PC-9 (cell line): ENCODE measurements around the gene ONECUT2. TPM values are rescaled to one million over a fixed set of nuclear protein-coding genes. Genes with fewer than 3 reads are reported as not detected.

ENCODE experiments used
- BruUV-seq: library from RNA; stranded (reverse); fragments of 400-500 nt; replicated peaks from 2 replicates; lab custom pipeline; 2021; lab: Mats Ljungman, UMichigan
- CTCF ChIA-PET: fragments of 300-600 bp; sonication (Branson Sonifier 250); formaldehyde crosslinking; loops from one replicate; lab custom pipeline; 2022; ENCODE audit warnings: antibody characterized with exemption; lab: Charles Lee
- POLR2A ChIA-PET: fragments of 300-600 bp; sonication (Branson Sonifier 250); formaldehyde crosslinking; loops from one replicate; lab custom pipeline; 2022; ENCODE audit warnings: antibody characterized with exemption; ENCODE audit not compliant: unreplicated experiment; lab: Charles Lee
- DNase-seq, 2 experiments: peaks; one replicate each; pipeline versions ENCODE4 v3.0.0 to v3.0.0-alpha.2; 2015 to 2022; ENCODE audit warnings: mixed read lengths in 1 of 2
- H2AFZ ChIP-seq: fragments of 200-600 bp; sonication (generic); 2 replicates; pipeline ENCODE4 v1.8.1; 2017; ENCODE audit warnings: antibody characterized with exemption
- H3F3A ChIP-seq: fragments of 200-600 bp; sonication (generic); 2 replicates; pipeline ENCODE4 v1.8.1; 2017; ENCODE audit warnings: antibody characterized with exemption, mild to moderate bottlenecking, low read depth; ENCODE audit not compliant: insufficient read depth
- H3K27ac ChIP-seq: fragments of 200-600 bp; sonication (generic); 2 replicates; pipeline ENCODE4 v1.6.1; 2016; ENCODE audit warnings: mixed run types
- H3K27me3 ChIP-seq: fragments of 200-600 bp; sonication (generic); 2 replicates; pipeline ENCODE4 v1.6.1; 2016; ENCODE audit warnings: low read depth, mixed run types; ENCODE audit not compliant: insufficient read depth
- H3K36me3 ChIP-seq: fragments of 200-600 bp; sonication (generic); 2 replicates; pipeline ENCODE4 v1.6.1; 2016; ENCODE audit warnings: low read depth, mixed run types
- H3K4me1 ChIP-seq: fragments of 200-600 bp; sonication (generic); replicated peaks from 2 replicates; pipeline ENCODE4 v1.6.1; 2016; ENCODE audit warnings: mixed run types; ENCODE audit not compliant: insufficient read depth
- H3K4me2 ChIP-seq: fragments of 200-600 bp; sonication (generic); 2 replicates; pipeline ENCODE4 v1.6.1; 2017; ENCODE audit warnings: mixed run types
- H3K4me3 ChIP-seq: fragments of 200-600 bp; sonication (generic); 2 replicates; pipeline ENCODE4 v1.6.1; 2016; ENCODE audit warnings: mixed run types
- H3K79me2 ChIP-seq: fragments of 200-600 bp; sonication (generic); 2 replicates; pipeline ENCODE4 v1.6.1; 2017; ENCODE audit warnings: low read depth, mixed run types
- H3K9me2 ChIP-seq: fragments of 200-600 bp; sonication (generic); 2 replicates; pipeline ENCODE4 v1.8.1; 2017; ENCODE audit warnings: mild to moderate bottlenecking; ENCODE audit not compliant: insufficient read depth
- H3K9me3 ChIP-seq: fragments of 200-600 bp; sonication (generic); 2 replicates; pipeline ENCODE4 v1.8.1; 2016; ENCODE audit warnings: low read depth; ENCODE audit not compliant: insufficient read depth
- H4K20me1 ChIP-seq: fragments of 200-600 bp; sonication (generic); 2 replicates; pipeline ENCODE4 v1.8.1; 2017; ENCODE audit not compliant: insufficient read depth
- CTCF ChIP-seq: fragments of 200-600 bp; sonication (generic); conservative IDR thresholded peaks from 2 replicates; pipeline ENCODE4 v1.6.1; 2017; ENCODE audit warnings: mixed run types, antibody characterized with exemption, mild to moderate bottlenecking, moderate library complexity
- EZH2 ChIP-seq: fragments of 200-600 bp; sonication (generic); IDR thresholded peaks from 2 replicates; pipeline ENCODE4 v1.8.0; 2017; ENCODE audit warnings: antibody characterized with exemption, low read depth
- intact Hi-C: fragments of 100-400 bp; cut with micrococcal nuclease; formaldehyde crosslinking; loops from one replicate; pipeline ENCODE4 v1.10.0; 2022; ENCODE audit not compliant: unreplicated experiment
- total RNA-seq: library from RNA; stranded (reverse); gene quantifications from 2 replicates; pipeline ENCODE4 v1.2.3, GENCODE V29; 2021

ONECUT2 gene
- total RNA-seq, 1 experiment from 2014 or later: 0.35 TPM

GRCh38 chr18:57422313-57422872 lies 12.8 kb upstream of the ONECUT2 start:
- Histone ChIP-seq H3K27ac (no peak overlapping the region), H3K27me3 (no peaks in the 10 kb centered on the region), H2AFZ (no peak overlapping the region), H3K9me2 (no peaks in the 10 kb centered on the region), H3K36me3 (no peaks in the 10 kb centered on the region), H3K4me3 (no peak overlapping the region), H3K4me1 (no peaks in the 10 kb centered on the region), H3K9me3 (no peaks in the 10 kb centered on the region), H4K20me1 (no peaks in the 10 kb centered on the region), H3K79me2 (no peaks in the 10 kb centered on the region), H3F3A (no peaks in the 10 kb centered on the region), H3K4me2 (no peak overlapping the region)
- no peak for DNase-seq
- ChIA-PET CTCF (no interaction called here), POLR2A (no interaction called here)
- no TSS peak for BruUV-seq
- intact Hi-C loops: no loop called here
- TF ChIP-seq CTCF (no peak), EZH2 (no peak)

- no peaks in the 10 kb centered on the region for H3F3A ChIP-seq
- H3K4me2 ChIP-seq: no peak overlapping the region
- H2AFZ ChIP-seq: no peak overlapping the region
- TF ChIP-seq CTCF: no peak
- TF ChIP-seq EZH2: no peak
- intact Hi-C loops: no loop called here
- no peaks in the 10 kb centered on the region for H3K4me1 ChIP-seq
- DNase-seq: no peak
- no peaks in the 10 kb centered on the region for H3K9me3 ChIP-seq
- no peaks in the 10 kb centered on the region for H3K79me2 ChIP-seq
- CTCF ChIA-PET: no interaction called here
- BruUV-seq: no TSS peak
- POLR2A ChIA-PET: no interaction called here
- H3K4me3 ChIP-seq: no peak overlapping the region
- H3K36me3 ChIP-seq: no peaks in the 10 kb centered on the region
- no peaks in the 10 kb centered on the region for H3K9me2 ChIP-seq
- H3K27ac ChIP-seq: no peak overlapping the region
- no peaks in the 10 kb centered on the region for H4K20me1 ChIP-seq
- no peaks in the 10 kb centered on the region for H3K27me3 ChIP-seq
Observed at GRCh38 chr18:57423821-57424220, 11.4 kb upstream of the ONECUT2 start.

- H3K4me3 ChIP-seq: no peak overlapping the region
- H3K9me2 ChIP-seq: no peaks in the 10 kb centered on the region
- H3F3A ChIP-seq: no peaks in the 10 kb centered on the region
- H3K27me3 ChIP-seq: no peaks in the 10 kb centered on the region
- H3K4me2 ChIP-seq: no peak overlapping the region
- H4K20me1 ChIP-seq: no peaks in the 10 kb centered on the region
- intact Hi-C loops: no loop called here
- BruUV-seq: no TSS peak
- H2AFZ ChIP-seq: no peak overlapping the region
- no peaks in the 10 kb centered on the region for H3K79me2 ChIP-seq
- no peaks in the 10 kb centered on the region for H3K36me3 ChIP-seq
- no peaks in the 10 kb centered on the region for H3K9me3 ChIP-seq
- no peaks in the 10 kb centered on the region for H3K4me1 ChIP-seq
- DNase-seq: no peak
- ChIA-PET CTCF (no interaction called here), POLR2A (no interaction called here)
- no peak overlapping the region for H3K27ac ChIP-seq
- TF ChIP-seq CTCF: no peak
- TF ChIP-seq EZH2: no peak
Observed at GRCh38 chr18:57425096-57425495, 10.1 kb upstream of the ONECUT2 start.
